Loucy (cell line): ENCODE results near the gene LIPN.

Source experiments
- H2AFZ ChIP-seq: fragments of 200-600 bp; sonication (generic); 2 replicates; pipeline ENCODE4 v1.6.0; 2016; ENCODE audit warnings: antibody characterized with exemption, mild to moderate bottlenecking, low read length, moderate library complexity
- H3F3A ChIP-seq: fragments of 200-600 bp; 2 replicates; pipeline ENCODE4 v1.6.0; 2016; ENCODE audit warnings: antibody characterized with exemption, low read depth, mild to moderate bottlenecking
- H3K27me3 ChIP-seq: fragments of 200-600 bp; sonication (generic); 2 replicates; pipeline ENCODE4 v1.6.1; 2014; ENCODE audit warnings: low read length, mild to moderate bottlenecking; ENCODE audit not compliant: insufficient read depth, poor library complexity, severe bottlenecking
- H3K36me3 ChIP-seq: fragments of 200-600 bp; sonication (generic); 2 replicates; pipeline ENCODE4 v1.6.1; 2016; ENCODE audit warnings: low read length; ENCODE audit not compliant: insufficient read depth
- H3K4me1 ChIP-seq: fragments of 200-600 bp; sonication (generic); 2 replicates; pipeline ENCODE4 v1.5.1; 2014; ENCODE audit warnings: low read length, mild to moderate bottlenecking; ENCODE audit not compliant: insufficient read depth, poor library complexity, severe bottlenecking
- H3K4me2 ChIP-seq: fragments of 200-600 bp; sonication (generic); 2 replicates; pipeline ENCODE4 v1.6.0; 2014; ENCODE audit warnings: antibody characterized with exemption, low read length, low read depth, mild to moderate bottlenecking; ENCODE audit not compliant: poor library complexity, severe bottlenecking
- H3K4me3 ChIP-seq: fragments of 200-600 bp; sonication (generic); 2 replicates; pipeline ENCODE4 v1.5.1; 2014; ENCODE audit warnings: low read length, mild to moderate bottlenecking, mixed read lengths; ENCODE audit not compliant: poor library complexity, severe bottlenecking
- H3K79me2 ChIP-seq: fragments of 200-600 bp; sonication (generic); 2 replicates; pipeline ENCODE4 v1.6.1; 2014; ENCODE audit warnings: low read length; ENCODE audit not compliant: insufficient read depth
- H3K9ac ChIP-seq: fragments of 200-600 bp; sonication (generic); 2 replicates; pipeline ENCODE4 v1.6.0; 2014; ENCODE audit warnings: mild to moderate bottlenecking, low read depth, low read length, moderate library complexity; ENCODE audit not compliant: poor library complexity, severe bottlenecking
- H3K9me2 ChIP-seq: fragments of 200-600 bp; sonication (generic); replicated peaks from 2 replicates; pipeline ENCODE4 v1.6.1; 2016; ENCODE audit warnings: low read depth, low read length, mixed read lengths
- H3K9me3 ChIP-seq: fragments of 200-600 bp; sonication (generic); 2 replicates; pipeline ENCODE4 v1.6.1; 2014; ENCODE audit warnings: mild to moderate bottlenecking, antibody characterized with exemption, low read length, low read depth; ENCODE audit not compliant: insufficient read depth
- H4K20me1 ChIP-seq: fragments of 200-600 bp; sonication (generic); 2 replicates; pipeline ENCODE4 v1.6.0; 2014; ENCODE audit warnings: antibody characterized with exemption, low read length, mild to moderate bottlenecking; ENCODE audit not compliant: insufficient read depth, poor library complexity, severe bottlenecking
- EZH2phosphoT487 ChIP-seq: fragments of 200-600 bp; IDR thresholded peaks from 2 replicates; pipeline ENCODE4 v1.6.1; 2018; ENCODE audit warnings: antibody characterized with exemption, mild to moderate bottlenecking, moderate library complexity, borderline replicate concordance
- TF ChIP-seq, protein P1 (sequence below): fragments of 200-600 bp; sonication (generic); conservative IDR thresholded peaks from 2 replicates; pipeline ENCODE4 v1.5.1; 2014; ENCODE audit warnings: mild to moderate bottlenecking, antibody characterized with exemption, low read length

The LIPN gene

DNA sequence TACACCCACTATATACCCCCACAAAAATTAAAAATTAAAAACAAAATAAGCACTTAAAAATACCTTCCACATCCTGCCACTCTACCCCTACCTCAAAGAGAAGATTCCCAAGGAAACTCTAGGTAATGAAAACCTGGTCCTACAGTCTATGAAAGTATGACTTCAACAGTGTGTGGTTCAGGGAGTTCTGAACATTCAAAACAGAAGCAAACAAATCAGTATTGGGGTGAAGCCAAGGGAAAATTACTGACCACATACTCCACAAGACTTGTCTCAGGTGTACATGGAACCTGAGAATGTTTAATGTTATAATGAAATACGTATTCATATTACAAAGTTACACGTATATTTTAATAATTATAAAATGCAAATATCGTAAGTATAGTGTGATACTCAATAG is 22.4 kb downstream of the LIPN start:
- H3K4me1 ChIP-seq = peaks cover 9% of the 10 kb centered on the region
- no peaks in the 10 kb centered on the region for H3K27me3 ChIP-seq
- no peak overlapping the region for H2AFZ ChIP-seq
- H3K9me2 ChIP-seq = no peaks in the 10 kb centered on the region
- no peaks in the 10 kb centered on the region for H3K36me3 ChIP-seq
- H3K4me3 ChIP-seq = no peak overlapping the region
- no peaks in the 10 kb centered on the region for H3K9me3 ChIP-seq
- TF ChIP-seq EZH2phosphoT487 = no peak
- TF ChIP-seq, protein P1, sequence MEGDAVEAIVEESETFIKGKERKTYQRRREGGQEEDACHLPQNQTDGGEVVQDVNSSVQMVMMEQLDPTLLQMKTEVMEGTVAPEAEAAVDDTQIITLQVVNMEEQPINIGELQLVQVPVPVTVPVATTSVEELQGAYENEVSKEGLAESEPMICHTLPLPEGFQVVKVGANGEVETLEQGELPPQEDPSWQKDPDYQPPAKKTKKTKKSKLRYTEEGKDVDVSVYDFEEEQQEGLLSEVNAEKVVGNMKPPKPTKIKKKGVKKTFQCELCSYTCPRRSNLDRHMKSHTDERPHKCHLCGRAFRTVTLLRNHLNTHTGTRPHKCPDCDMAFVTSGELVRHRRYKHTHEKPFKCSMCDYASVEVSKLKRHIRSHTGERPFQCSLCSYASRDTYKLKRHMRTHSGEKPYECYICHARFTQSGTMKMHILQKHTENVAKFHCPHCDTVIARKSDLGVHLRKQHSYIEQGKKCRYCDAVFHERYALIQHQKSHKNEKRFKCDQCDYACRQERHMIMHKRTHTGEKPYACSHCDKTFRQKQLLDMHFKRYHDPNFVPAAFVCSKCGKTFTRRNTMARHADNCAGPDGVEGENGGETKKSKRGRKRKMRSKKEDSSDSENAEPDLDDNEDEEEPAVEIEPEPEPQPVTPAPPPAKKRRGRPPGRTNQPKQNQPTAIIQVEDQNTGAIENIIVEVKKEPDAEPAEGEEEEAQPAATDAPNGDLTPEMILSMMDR = no peak
- no peaks in the 10 kb centered on the region for H4K20me1 ChIP-seq
- no peaks in the 10 kb centered on the region for H3K79me2 ChIP-seq
- no peak overlapping the region for H3K4me2 ChIP-seq
- H3F3A ChIP-seq = no peaks in the 10 kb centered on the region
- H3K9ac ChIP-seq = no peak overlapping the region

DNA sequence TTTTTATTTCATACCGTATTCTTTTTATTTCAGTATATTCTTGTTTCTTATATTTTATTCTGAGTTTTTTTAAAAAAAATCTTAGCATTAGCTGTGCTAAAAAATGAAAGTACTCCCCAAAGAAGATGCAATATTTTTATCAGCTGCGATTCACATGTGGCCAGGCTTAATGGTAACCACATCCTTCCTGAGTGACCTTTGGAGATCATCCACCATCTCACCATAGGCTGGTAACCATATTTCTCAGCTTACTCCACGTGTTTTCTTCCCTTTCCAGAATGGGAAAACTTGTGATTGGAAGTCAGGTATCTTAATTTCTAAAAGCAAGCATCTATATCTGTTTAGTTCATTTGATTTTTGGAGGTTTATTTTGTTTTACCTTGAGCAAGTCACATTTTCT is 23.9 kb downstream of the LIPN start:
- no peak overlapping the region for H3K4me3 ChIP-seq
- TF ChIP-seq EZH2phosphoT487 = no peak
- TF ChIP-seq, protein P1 = no peak
- H3K4me2 ChIP-seq = peak overlapping the region; percentile 46
- peaks cover 9% of the 10 kb centered on the region for H3K4me1 ChIP-seq
- H4K20me1 ChIP-seq = no peaks in the 10 kb centered on the region
- no peak overlapping the region for H3K9ac ChIP-seq
- H3F3A ChIP-seq = no peaks in the 10 kb centered on the region
- H3K27me3 ChIP-seq = no peaks in the 10 kb centered on the region
- no peak overlapping the region for H2AFZ ChIP-seq
- H3K9me3 ChIP-seq = no peaks in the 10 kb centered on the region
- no peaks in the 10 kb centered on the region for H3K9me2 ChIP-seq
- H3K79me2 ChIP-seq = no peaks in the 10 kb centered on the region
- no peaks in the 10 kb centered on the region for H3K36me3 ChIP-seq

DNA sequence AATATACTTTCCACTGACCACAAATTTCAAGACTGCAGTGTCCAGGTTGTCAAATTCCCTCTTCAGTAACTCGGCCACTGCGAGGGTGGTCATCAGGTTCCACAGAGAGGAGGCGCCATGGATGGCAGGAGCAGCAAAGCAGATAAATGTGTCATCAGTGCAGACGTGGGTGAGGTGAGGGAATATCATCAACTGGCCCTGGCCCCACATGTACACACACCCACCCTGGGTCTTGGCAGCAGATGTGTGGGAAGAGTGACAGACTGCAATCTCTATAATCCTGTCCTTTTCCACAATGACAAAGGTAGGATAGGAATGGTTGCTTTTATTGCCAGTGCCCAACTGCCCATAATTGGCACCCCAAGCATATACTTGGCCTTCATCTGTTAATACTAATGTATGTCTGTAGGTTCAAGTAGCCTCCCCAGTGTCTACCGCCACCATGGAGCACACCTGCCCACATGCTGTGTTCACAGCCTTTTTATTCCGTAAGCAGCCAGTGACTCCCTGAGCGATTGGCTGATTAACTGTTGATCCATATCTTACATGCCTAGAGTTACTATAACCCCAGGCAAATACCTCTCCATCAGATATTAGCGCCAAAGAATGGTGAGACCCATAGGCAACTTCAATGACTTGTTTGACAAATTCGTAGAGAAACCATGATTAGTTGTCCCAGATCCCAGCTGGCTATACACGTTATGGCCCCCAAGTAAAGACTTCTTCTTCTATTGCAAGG is 26.4 kb downstream of the LIPN start:
- no peak overlapping the region for H3K9ac ChIP-seq
- peaks cover 9% of the 10 kb centered on the region for H3K4me1 ChIP-seq
- H4K20me1 ChIP-seq = no peaks in the 10 kb centered on the region
- no peaks in the 10 kb centered on the region for H3K9me3 ChIP-seq
- H3K27me3 ChIP-seq = no peaks in the 10 kb centered on the region
- H3K9me2 ChIP-seq = no peaks in the 10 kb centered on the region
- H3K4me3 ChIP-seq = no peak overlapping the region
- no peaks in the 10 kb centered on the region for H3K36me3 ChIP-seq
- no peak overlapping the region for H2AFZ ChIP-seq
- no peaks in the 10 kb centered on the region for H3F3A ChIP-seq
- no peak overlapping the region for H3K4me2 ChIP-seq
- TF ChIP-seq, protein P1 = no peak
- TF ChIP-seq EZH2phosphoT487 = no peak
- H3K79me2 ChIP-seq = no peaks in the 10 kb centered on the region
